Neural cell (in vitro differentiated cells): Measurements from ENCODE around the gene NDE1. TPM values are rescaled to one million over a fixed set of nuclear protein-coding genes. Genes with fewer than 3 reads are reported as not detected.

Experiments
- H2AFZ ChIP-seq: fragments of 200-600, 300-800 bp; sonication (generic), shearing (Covaris generic); 2 replicates; pipeline ENCODE4 v1.6.0; 2014; ENCODE audit warnings: low read depth, mild to moderate bottlenecking, antibody characterized with exemption, low read length, moderate library complexity
- H3F3A ChIP-seq: fragments of 200-600 bp; shearing (Covaris generic); 2 replicates; pipeline ENCODE4 v1.6.1; 2016; ENCODE audit warnings: mild to moderate bottlenecking, moderate library complexity, mixed read lengths, antibody characterized with exemption, low read length; ENCODE audit not compliant: insufficient read depth, poor library complexity, severe bottlenecking
- H3K27ac ChIP-seq: fragments of 200-600, 300-800 bp; sonication (generic), shearing (Covaris generic); 2 replicates; pipeline ENCODE4 v1.5.1; 2014; ENCODE audit warnings: mild to moderate bottlenecking, low read length, moderate library complexity
- H3K27me3 ChIP-seq: fragments of 300-800, 200-600 bp; sonication (generic), shearing (Covaris generic); 2 replicates; pipeline ENCODE4 v1.6.0; 2014; ENCODE audit warnings: mild to moderate bottlenecking, low read depth, low read length, moderate library complexity; ENCODE audit not compliant: insufficient read depth
- H3K36me3 ChIP-seq: fragments of 300-800, 200-600 bp; sonication (generic), shearing (Covaris generic); 2 replicates; pipeline ENCODE4 v1.5.1; 2014; ENCODE audit warnings: mild to moderate bottlenecking, antibody characterized with exemption, low read length, moderate library complexity; ENCODE audit not compliant: insufficient read depth
- H3K4me2 ChIP-seq: fragments of 300-800, 200-600 bp; sonication (generic), shearing (Covaris generic); 2 replicates; pipeline ENCODE4 v1.6.0; 2014; ENCODE audit warnings: mild to moderate bottlenecking, low read length
- H3K4me3 ChIP-seq: fragments of 300-800, 200-600 bp; sonication (generic), shearing (Covaris generic); 2 replicates; pipeline ENCODE4 v1.5.1; 2014; ENCODE audit warnings: mild to moderate bottlenecking, low read length, moderate library complexity
- H3K79me2 ChIP-seq: fragments of 200-600 bp; shearing (Covaris generic); replicated peaks from 2 replicates; pipeline ENCODE4 v1.6.0; 2014; ENCODE audit warnings: mild to moderate bottlenecking, low read length, moderate library complexity; ENCODE audit not compliant: insufficient read depth
- H3K9ac ChIP-seq: fragments of 300-800, 200-600 bp; sonication (generic), shearing (Covaris generic); 2 replicates; pipeline ENCODE4 v1.6.1; 2016; ENCODE audit warnings: mild to moderate bottlenecking, low read length, mixed read lengths
- H3K9me2 ChIP-seq: fragments of 200-600 bp; shearing (Covaris generic); 2 replicates; pipeline ENCODE4 v1.6.1; 2016; ENCODE audit warnings: mild to moderate bottlenecking, low read length, mixed read lengths; ENCODE audit not compliant: insufficient read depth
- H3K9me3 ChIP-seq: fragments of 200-600, 300-800 bp; sonication (generic), shearing (Covaris generic); 2 replicates; pipeline ENCODE4 v1.6.1; 2016; ENCODE audit warnings: mild to moderate bottlenecking, mixed run types, low read length, moderate library complexity, mixed read lengths
- H4K20me1 ChIP-seq: fragments of 200-600 bp; shearing (Covaris generic); 2 replicates; pipeline ENCODE4 v1.6.1; 2016; ENCODE audit warnings: mild to moderate bottlenecking, mixed run types; ENCODE audit not compliant: insufficient read depth
- CTCF ChIP-seq: fragments of 450-650 bp; IDR thresholded peaks from 2 replicates; pipeline ENCODE4 v1.5.1; 2014; ENCODE audit warnings: antibody characterized with exemption, mild to moderate bottlenecking, moderate library complexity; ENCODE audit not compliant: poor library complexity, severe bottlenecking
- EP300 ChIP-seq: fragments of 450-650 bp; conservative IDR thresholded peaks from 2 replicates; pipeline ENCODE4 v1.6.1; 2014; ENCODE audit warnings: antibody characterized with exemption, mild to moderate bottlenecking, moderate library complexity; ENCODE audit not compliant: poor library complexity, severe bottlenecking
- EZH2 ChIP-seq: fragments of 200-600, 300-800 bp; shearing (Covaris generic), sonication (generic); IDR thresholded peaks from 2 replicates; pipeline ENCODE4 v1.6.1; 2014; ENCODE audit warnings: antibody characterized with exemption, low read length, borderline replicate concordance, mild to moderate bottlenecking; ENCODE audit not compliant: insufficient read depth, poor library complexity, severe bottlenecking
- MXI1 ChIP-seq: fragments of 450-650 bp; conservative IDR thresholded peaks from 2 replicates; pipeline ENCODE4 v1.6.1; 2014; ENCODE audit warnings: antibody characterized with exemption, mild to moderate bottlenecking; ENCODE audit not compliant: poor library complexity, severe bottlenecking
- POLR2AphosphoS5 ChIP-seq: IDR thresholded peaks from 2 replicates; pipeline ENCODE4 v1.6.1; 2012
- RAD21 ChIP-seq: fragments of 450-650 bp; conservative IDR thresholded peaks from 2 replicates; pipeline ENCODE4 v1.6.1; 2014; ENCODE audit warnings: antibody characterized with exemption, mild to moderate bottlenecking, moderate library complexity
- REST ChIP-seq: IDR thresholded peaks from 2 replicates; pipeline ENCODE4 v1.6.1; 2012; ENCODE audit warnings: borderline replicate concordance
- SMC3 ChIP-seq: fragments of 450-650 bp; conservative IDR thresholded peaks from 2 replicates; pipeline ENCODE4 v1.6.1; 2014; ENCODE audit warnings: antibody characterized with exemption, mild to moderate bottlenecking, moderate library complexity; ENCODE audit not compliant: poor library complexity
- TAF1 ChIP-seq: IDR thresholded peaks from 2 replicates; pipeline ENCODE4 v1.6.1; 2012; ENCODE audit warnings: low read depth
- polyA plus RNA-seq: library from polyadenylated mRNA; depleted of rRNA; stranded (reverse); fragments of >200 nt; gene quantifications from 2 replicates; pipeline ENCODE4 v1.2.3, GENCODE V29; 2014

NDE1 gene
- polyA plus RNA-seq, 1 donor from 2014 or later = not detected

GRCh38 chr16:15602285-15603044, 47.6 kb upstream of the NDE1 start:
- H3K9me3 ChIP-seq = no peaks in the 10 kb centered on the region
- H3K27me3 ChIP-seq = no peaks in the 10 kb centered on the region
- TF ChIP-seq EP300 (no peak), REST (no peak), MXI1 (no peak), CTCF (no peak), TAF1 (no peak), RAD21 (no peak), EZH2 (no peak), POLR2AphosphoS5 (no peak), SMC3 (no peak)
- no peaks in the 10 kb centered on the region for H3F3A ChIP-seq
- H3K79me2 ChIP-seq = no peaks in the 10 kb centered on the region
- H2AFZ ChIP-seq = no peak overlapping the region
- H3K27ac ChIP-seq = no peak overlapping the region
- H3K36me3 ChIP-seq = peaks cover 10% of the 10 kb centered on the region
- no peak overlapping the region for H3K9ac ChIP-seq
- no peak overlapping the region for H3K4me2 ChIP-seq
- H4K20me1 ChIP-seq = no peaks in the 10 kb centered on the region
- H3K9me2 ChIP-seq = no peaks in the 10 kb centered on the region
- H3K4me3 ChIP-seq = no peak overlapping the region

- TF ChIP-seq EZH2 (no peak), MXI1 (no peak), EP300 (no peak), TAF1 (no peak), REST (no peak), RAD21 (no peak), POLR2AphosphoS5 (no peak), CTCF (no peak), SMC3 (no peak)
- no peak overlapping the region for H3K4me2 ChIP-seq
Measured at GRCh38 chr16:15604460-15605440, 45.3 kb upstream of the NDE1 start.

More at GRCh38 chr16:15604460-15605440, 45.3 kb upstream of the NDE1 start:
- H2AFZ ChIP-seq = no peak overlapping the region
- H3K9me3 ChIP-seq = no peaks in the 10 kb centered on the region
- no peak overlapping the region for H3K4me3 ChIP-seq
- H3K27ac ChIP-seq = no peak overlapping the region
- H3K9ac ChIP-seq = no peak overlapping the region
- no peaks in the 10 kb centered on the region for H4K20me1 ChIP-seq
- no peaks in the 10 kb centered on the region for H3F3A ChIP-seq
- peaks cover 10% of the 10 kb centered on the region for H3K36me3 ChIP-seq
- no peaks in the 10 kb centered on the region for H3K79me2 ChIP-seq
- no peaks in the 10 kb centered on the region for H3K9me2 ChIP-seq
- H3K27me3 ChIP-seq = no peaks in the 10 kb centered on the region
